NCI-H1092 (cell line): ENCODE data around the gene CMTM3.
"Not testable (repeated sequence)": the region's sequence is repeated elsewhere in the genome, so short reads cannot be mapped to it uniquely, and the experiment has no call there.

Source experiments
- DNase-seq: peaks from one replicate; lab custom pipeline; 2025; lab: John Stamatoyannopoulos, UW

Gene CMTM3

DNA sequence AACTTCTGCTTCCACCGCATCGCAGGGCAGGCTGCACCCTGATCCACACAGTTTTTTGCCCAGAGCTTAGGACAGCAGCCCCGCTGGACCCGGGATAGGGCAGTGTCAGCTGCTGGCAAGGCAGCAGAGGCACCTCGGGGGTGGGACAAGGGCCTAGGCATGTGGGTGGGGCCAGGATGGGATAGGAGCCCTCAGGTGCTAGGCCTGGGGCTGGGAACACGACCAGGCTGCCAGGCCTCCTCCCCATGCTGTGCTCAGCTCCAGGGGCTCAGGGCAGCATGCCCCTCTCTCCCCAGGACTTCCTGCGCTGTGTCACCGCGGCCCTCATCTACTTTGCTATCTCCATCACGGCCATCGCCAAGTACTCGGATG is 4.6 kb downstream of the CMTM3 start:
- DNase-seq: no peak

DNA sequence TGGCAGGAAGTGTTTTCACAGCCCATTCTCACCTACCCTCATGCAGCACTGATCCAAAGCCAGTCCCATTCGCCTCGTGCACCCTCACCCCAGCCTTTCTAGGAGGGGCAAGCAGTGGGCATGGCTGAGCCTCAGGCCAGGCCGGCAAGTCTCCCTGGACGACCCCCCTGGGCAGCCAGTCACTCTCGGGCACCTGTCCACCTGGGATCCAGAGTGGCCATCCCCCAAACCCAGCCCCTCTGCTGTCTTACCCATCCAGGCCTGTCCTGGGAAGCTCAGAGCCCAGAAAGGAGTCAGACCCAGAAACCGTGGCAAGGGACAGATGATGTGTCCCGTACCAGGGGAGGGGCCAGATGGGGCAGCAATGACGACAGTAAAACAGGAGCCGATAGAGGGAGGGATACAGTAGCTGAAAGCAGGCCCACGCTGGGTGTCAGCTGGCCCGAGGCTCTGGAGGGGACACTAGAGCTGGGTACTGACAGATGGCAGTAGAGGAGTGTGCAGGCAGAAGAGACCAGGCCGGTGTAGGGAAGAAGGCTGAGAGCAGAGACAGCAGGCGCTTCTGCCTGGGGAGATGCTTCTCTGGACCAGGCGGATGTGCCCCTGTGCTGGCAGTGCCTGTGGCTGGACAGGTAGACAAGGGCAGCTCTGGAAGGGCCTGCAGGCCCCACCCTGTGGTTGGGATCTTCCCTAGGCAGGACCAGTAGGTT is 5.8 kb downstream of the CMTM3 start:
- DNase-seq: no peak

GRCh38 chr16:66611911-66612310 is 7.4 kb downstream of the CMTM3 start:
- DNase-seq: not testable (repeated sequence)

DNA sequence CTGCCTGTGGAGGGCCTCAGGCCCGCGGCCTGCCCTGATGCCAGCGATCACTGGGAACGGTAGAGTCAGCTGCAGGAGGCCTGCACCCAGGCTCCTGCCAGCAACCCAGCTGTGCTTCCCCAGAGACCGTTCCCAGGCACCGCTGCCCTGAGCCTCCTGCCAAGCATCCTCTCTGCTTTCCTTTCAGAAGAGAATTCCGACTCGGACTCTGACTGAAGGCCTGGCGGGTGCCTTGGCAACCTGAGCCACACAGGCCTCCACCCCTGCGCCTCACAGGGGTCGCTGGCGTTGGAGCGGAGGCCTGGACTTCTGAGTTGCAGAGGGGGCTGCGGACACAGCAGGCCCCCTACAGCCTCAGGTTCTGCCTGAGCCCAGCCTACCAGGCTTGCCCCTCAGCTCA is 7.9 kb downstream of the CMTM3 start:
- DNase-seq: no peak

DNA sequence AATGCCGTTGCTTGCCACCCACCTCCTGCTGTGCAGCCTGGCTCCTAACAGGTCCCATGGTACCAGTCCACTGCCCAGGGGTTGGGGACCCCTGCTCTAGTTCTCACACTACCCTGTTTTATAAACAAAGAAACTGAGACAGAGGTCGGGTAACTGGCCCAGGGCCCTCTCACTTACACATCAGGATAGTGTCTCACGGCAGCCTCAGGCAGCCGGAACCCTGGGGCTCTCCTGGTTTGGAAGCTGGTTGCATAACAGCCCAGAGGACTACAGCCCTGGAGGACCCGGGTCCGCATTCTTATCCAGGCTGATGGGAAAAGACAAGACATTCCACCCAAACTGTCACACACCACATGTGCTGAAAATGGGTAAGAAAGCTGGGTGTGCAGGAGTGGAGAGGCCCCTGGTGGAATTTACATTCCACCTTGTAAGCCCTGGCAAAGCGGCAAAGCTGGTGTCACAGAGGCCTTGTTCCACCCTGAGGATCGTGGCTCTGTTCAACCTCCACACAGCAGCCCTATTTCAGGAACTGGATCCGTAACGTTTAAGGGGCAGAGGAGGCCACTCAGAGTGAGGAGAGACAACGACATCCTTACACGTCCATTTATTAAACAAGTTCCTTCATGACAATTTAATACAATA is 9.8 kb downstream of the CMTM3 start:
- DNase-seq: no peak

GRCh38 chr16:66616169-66616568 is 11.7 kb downstream of the CMTM3 start:
- DNase-seq: no peak

DNA sequence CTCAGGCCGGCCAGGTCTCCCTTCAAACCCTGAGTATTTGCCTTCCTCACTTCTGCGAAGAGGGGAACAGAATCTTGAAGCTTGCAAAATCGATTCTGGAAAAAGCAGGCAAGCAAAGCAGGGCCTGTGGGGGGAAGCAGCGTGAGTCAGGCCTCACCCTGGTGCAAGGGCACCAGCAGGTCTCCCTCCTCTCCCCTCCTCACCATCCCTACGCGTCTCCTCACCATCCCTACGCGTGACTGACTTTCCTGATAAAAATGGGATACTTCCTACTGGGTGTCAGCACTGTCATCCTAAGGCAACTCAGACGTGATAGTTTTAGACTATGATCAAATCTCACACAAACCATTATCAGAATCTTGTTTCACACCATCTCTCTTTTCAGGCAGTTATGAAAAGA is 12.1 kb downstream of the CMTM3 start:
- no peak for DNase-seq

DNA sequence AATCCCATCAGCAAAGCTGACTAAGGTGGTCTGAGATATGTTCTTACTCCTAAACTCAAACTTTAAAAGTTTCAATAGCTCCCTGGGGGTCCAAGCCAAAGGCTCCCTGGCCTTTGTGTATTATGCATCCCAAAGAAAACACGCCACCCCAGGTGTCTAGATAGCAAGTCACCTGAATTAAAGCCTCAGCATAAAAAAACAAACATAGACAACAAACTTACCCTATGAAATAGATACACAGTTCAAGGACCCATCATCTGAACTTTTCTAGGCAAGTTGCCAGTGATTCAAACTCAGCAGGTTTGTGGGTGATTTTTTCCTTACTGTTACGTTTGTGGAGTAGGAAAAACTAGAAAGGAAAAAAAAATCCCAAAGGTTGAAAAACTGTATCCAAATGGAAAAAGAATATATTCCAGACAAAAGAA is 12.5 kb downstream of the CMTM3 start:
- DNase-seq: no peak

DNA sequence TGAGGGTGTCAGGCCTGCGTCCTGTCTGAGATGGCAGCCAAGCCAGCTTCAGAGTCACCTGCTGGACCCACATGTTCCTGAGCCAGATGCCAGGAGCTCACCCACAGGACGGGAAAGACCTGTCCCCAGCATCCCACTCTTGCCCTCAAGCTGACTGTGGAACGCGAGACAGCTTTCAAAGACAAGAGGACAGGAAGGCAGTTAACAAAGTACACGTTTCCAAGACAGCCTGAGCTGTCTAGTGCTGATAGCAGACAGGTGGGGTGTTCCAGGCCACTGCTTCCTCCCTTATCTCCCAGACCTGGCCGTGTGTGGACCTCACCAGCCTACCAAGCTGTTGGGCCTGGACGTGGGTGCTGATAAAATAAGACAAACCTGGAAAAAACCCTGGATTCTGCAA is 13.2 kb downstream of the CMTM3 start:
- DNase-seq: no peak

DNA sequence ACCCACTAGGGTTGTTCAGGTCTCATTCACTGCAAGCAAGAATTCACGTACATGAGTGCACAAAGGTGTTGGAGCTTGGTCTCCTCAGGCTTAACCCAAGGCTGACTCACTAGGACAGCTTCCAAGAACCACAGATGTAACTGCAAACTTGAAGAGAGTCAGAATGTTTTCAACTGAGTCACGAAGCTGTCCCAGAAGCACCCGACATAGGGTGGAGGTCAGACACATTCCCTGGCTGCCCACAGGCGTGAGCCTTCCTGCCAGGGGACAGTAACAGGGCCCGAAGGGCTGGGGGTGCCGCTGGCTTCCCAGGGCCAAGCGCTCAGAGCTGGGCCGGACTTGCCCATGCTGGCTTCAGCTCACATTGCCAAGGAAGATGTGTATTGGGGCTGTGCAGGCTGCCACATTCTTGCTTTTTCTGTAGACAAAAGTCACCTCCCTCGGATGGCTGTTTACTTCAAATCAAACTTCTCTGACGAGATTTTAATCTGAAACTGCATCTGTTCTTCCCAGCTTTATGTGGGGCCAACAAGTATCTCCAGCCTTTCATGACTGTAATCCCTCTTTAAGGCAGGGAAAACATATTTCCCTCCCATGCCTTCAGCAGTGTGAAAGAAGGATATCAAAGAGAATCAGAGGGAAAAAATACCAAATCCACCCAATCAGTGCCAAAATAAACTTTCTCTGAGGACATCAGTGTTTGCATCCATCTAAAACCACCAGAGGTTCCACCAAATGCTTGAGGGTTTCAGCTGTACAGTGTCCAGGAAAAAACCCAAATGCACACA is 14.3 kb downstream of the CMTM3 start:
- no peak for DNase-seq

DNA sequence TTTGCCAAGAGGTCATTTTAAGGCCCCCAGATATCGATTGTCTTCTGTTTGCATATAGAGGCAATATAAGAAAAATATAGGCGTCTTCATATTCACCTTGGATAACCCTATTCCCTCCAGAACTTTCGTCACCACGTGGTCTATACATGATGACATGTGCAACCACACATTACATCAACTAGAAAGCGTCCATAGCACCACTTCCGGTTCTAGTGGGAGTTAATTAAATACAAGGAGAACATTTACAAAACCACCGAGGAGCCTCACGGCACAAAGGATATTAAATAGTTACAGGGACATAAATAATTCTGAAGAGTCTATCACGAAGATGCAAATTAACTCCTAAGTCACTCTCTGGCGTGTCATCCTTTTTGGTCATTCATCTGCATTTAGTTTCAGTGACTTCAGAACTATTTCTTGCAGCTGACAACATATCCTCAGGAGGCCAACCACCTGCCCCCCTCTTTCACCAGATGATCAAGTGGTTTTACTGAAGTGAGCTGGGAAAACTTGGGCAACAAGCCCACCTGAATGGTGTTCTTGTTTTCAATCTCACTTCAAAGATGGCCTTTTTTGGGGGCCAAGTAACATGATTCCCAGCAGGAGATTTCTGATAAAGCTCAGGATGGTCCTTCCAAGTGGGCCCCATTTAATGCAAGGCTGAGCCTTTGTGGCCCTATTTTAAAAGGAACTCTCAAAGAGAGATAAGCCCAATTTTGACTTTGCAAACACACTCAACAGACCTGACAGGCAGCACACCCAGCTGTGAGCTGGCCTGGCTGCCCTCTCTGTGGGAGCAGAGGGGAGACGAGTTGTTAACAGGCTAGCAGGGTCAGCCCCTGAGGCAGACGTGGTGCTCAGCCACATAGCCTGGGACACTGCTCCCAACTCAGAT is 15.3 kb downstream of the CMTM3 start:
- no peak for DNase-seq

GRCh38 chr16:66620429-66620795 is 15.9 kb downstream of the CMTM3 start:
- DNase-seq: no peak

DNA sequence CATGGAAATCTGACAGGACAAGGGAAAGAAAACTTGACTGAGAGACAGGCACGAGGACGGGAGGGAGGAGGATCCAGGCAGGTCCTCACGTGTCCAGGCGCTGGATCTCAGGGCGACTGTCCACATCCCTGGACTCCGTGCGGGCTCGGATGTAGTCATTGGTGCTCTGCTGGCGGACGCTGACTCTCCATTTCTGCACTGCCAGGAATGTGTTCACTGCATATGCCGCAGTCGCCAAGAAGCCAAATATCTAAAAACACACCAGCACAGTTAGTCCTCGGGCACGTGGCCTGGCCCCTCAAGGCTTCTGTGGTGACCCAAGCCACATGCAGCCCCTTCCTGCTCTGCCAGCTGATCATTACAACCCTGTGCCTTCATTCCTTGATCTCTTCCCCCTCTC is 17.5 kb downstream of the CMTM3 start:
- DNase-seq: no peak

- no peak for DNase-seq
These were observed 18.4 kb downstream of the CMTM3 start for GRCh38 chr16:66622863-66623262.

DNA sequence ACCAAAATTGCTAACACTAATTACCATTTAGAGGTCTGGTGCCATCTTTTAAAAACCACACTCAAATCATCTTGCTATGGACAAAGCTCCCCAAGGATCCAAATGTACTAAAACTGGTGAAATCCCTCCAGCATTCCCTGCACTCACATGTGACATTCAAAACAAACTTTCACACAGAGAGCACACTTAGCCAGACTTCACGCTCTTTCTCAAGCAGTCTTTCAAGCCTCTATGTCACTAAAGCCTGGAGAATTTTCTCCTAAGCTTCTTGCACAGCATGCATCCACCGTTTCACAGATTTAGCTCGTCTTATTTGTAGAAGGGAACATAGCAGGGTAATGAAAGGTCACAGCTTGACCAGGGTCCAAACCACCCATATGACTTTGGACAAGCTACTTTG is 19.3 kb downstream of the CMTM3 start:
- DNase-seq: no peak

DNA sequence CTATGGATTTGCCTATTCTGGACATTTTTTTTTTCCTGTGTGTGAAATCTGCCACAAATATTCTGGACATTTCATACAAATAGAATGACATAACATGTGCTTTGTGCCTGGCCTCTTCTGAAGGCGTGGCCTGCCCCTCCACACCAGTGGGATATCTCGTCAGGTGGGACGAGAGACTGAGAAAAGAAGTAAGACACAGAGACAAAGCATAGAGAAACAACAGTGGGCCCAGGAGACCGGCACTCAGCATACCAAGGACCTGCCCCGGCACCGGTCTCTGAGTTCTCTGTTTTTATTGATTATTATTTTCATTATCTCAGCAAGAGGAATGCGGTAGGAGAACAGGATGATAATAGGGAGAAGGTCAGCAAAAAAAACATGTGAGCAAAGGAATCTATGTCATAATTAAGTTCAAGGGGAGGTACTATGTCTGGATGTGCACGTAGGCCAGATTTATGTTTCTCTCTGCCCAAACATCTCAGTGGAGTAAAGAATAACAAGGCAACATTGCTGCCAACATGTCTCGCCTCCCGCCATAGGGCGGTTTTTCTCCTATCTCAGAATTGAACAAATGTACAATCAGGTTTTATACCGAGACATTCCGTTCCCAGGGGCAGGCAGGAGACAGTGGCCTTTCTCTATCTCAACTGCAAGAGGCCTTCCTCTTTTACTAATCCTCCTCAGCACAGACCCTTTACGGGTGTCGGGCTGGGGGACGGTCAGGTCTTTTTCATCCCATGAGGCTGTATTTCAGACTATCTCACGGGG is 23.3 kb downstream of the CMTM3 start:
- DNase-seq: not testable (repeated sequence)

DNA sequence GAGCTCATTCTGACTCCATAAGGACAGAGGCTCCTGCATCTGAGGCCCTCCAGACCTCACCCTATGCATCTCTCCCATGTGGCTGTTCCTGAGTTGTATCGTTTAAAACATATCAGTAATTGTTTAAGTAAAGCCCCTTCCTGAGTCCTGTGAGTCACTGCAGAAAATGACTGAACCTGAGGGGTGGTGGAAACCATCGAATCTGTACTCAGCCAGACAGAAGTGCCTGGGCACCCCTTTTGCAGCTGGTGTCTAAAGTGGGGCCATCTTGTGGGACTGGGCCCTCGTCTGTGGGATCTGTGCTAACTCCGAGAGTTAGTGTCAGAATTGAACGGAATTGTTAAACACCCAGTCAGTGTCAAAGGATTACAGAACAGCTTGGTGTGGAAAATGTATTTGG is 25.4 kb downstream of the CMTM3 start:
- DNase-seq: no peak

- not testable (repeated sequence) for DNase-seq
These were observed 26.2 kb downstream of the CMTM3 start for GRCh38 chr16:66630561-66631260.

GRCh38 chr16:66631558-66631957 is 27.1 kb downstream of the CMTM3 start:
- not testable (repeated sequence) for DNase-seq

DNA sequence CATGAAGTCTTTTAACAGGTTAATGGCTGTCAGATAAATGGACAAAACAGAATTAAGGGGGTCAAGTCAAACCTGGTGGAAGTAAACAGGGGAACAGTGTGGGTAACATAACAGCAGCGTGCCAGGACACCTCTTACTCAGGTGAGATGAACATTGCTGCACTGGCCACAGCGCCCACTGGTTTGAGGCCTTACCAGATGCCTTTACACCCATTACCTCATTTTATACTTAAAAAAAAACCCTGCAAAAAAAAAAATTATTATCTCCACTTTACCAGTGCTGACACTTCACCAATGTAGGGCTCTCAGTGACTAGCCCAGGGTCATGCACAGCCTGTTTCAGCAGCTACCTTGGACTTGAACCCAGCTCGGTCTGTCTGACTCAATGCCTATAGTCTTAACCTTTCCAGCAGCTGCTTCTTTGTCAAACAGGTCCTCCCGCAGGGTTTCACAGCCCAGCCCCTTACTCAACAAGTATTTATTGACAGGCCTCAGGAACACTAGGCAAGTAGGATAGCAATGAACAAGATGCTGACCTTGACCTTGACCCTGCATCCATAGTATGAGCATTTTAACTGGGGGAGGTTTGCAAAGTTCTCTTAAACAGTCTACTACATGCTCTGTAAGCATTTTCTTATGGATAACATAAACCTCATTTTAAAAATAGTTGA is 30.2 kb downstream of the CMTM3 start:
- no peak for DNase-seq
